Measurements from ENCODE around the gene NDUFA5. TPM values are rescaled to one million over a fixed set of nuclear protein-coding genes. Genes with fewer than 3 reads are reported as not detected.

The NDUFA5 gene
- total RNA-seq, 1 donor from 2014 or later: 30.1 TPM

GRCh38 chr7:123573896-123574467 is 16.4 kb upstream of the NDUFA5 start:
- TF ChIP-seq CTCF (conservative IDR thresholded peaks at IDR 0.05; ENCODE audit: low read depth, low read length): no peak
- no peak for DNase-seq (ENCODE audit: low read depth)

GRCh38 chr7:123573341-123573740 is 15.7 kb upstream of the NDUFA5 start:
- no peak overlapping the region for H3K4me3 ChIP-seq (ENCODE audit: low read depth, low read length)
- TF ChIP-seq CTCF (conservative IDR thresholded peaks at IDR 0.05; ENCODE audit: low read depth, low read length): no peak
- no peak for DNase-seq (ENCODE audit: low read depth)

More at GRCh38 chr7:123573896-123574467, 16.4 kb upstream of the NDUFA5 start:
- H3K4me3 ChIP-seq (ENCODE audit: low read depth, low read length): no peak overlapping the region

- no peak for TF ChIP-seq CTCF (conservative IDR thresholded peaks at IDR 0.05; ENCODE audit: low read depth, low read length)
- H3K4me3 ChIP-seq (ENCODE audit: low read depth, low read length): no peak overlapping the region
- DNase-seq (ENCODE audit: low read depth): no peak
Observed at GRCh38 chr7:123571684-123572083, 14.1 kb upstream of the NDUFA5 start.

- H3K4me3 ChIP-seq (ENCODE audit: low read depth, low read length): no peak overlapping the region
- DNase-seq (ENCODE audit: low read depth): no peak
- TF ChIP-seq CTCF (conservative IDR thresholded peaks at IDR 0.05; ENCODE audit: low read depth, low read length): no peak
Observed at GRCh38 chr7:123571187-123571586, 13.6 kb upstream of the NDUFA5 start.

- TF ChIP-seq CTCF (conservative IDR thresholded peaks at IDR 0.05; ENCODE audit: low read depth, low read length): no peak
- DNase-seq (ENCODE audit: low read depth): no peak
- H3K4me3 ChIP-seq (ENCODE audit: low read depth, low read length): no peak overlapping the region
Observed at GRCh38 chr7:123570390-123571182, 13.0 kb upstream of the NDUFA5 start.

- TF ChIP-seq CTCF (conservative IDR thresholded peaks at IDR 0.05; ENCODE audit: low read depth, low read length): no peak
- no peak for DNase-seq (ENCODE audit: low read depth)
- no peak overlapping the region for H3K4me3 ChIP-seq (ENCODE audit: low read depth, low read length)
Observed at GRCh38 chr7:123569352-123570010, 11.9 kb upstream of the NDUFA5 start.
